Measurements from ENCODE around the gene MDK.
A peak's percentile ranks its signal among the peaks of the same experiment; 100 is the strongest.

Gene MDK

DNA sequence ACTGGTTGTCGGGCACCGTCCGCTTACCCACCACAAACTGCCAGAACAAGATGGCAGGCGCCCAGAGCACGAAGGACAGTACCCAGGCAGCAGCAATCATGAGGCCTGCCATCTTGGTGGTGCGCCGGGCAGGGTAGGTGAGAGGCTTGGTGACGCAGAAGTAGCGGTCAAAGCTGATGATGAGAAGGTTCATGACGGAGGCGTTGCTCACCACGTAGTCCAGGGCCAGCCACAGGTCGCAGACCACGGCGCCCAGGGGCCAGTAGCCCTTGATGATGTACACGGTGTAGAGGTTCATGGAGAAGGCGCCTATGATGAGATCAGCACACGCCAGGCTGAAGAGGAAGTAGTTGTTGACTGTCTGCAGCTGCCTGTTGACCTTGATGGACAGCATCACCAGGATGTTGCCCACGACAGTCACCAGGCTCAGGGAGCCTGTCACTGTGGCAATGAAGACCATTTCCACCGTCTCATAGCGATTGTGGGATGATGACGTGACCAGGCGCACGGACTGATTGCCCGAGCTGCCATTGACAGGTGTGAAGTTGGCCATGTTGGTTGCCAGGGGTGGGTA is 4.6 kb downstream of the MDK start:
- H3K27me3 ChIP-seq (ENCODE audit: control insufficient read depth, insufficient read depth, low read length): peaks cover 60% of the 10 kb centered on the region
- H3K27ac ChIP-seq (ENCODE audit: low read depth, low read length): no peak overlapping the region
- H3K9ac ChIP-seq (ENCODE audit: low read length): no peak overlapping the region
- peaks cover 41% of the 10 kb centered on the region for H3K4me1 ChIP-seq (ENCODE audit: control insufficient read depth, insufficient read depth, low read length)
- no peak overlapping the region for H3K4me3 ChIP-seq (ENCODE audit: low read depth, low read length)
- peaks cover 5% of the 10 kb centered on the region; the same call in 1 of the 2 replicates for H3K36me3 ChIP-seq (ENCODE audit: control insufficient read depth, insufficient read depth, low read length)
- no peaks in the 10 kb centered on the region for H3K9me3 ChIP-seq (ENCODE audit: control insufficient read depth, insufficient read depth, low read depth, low read length)

DNA sequence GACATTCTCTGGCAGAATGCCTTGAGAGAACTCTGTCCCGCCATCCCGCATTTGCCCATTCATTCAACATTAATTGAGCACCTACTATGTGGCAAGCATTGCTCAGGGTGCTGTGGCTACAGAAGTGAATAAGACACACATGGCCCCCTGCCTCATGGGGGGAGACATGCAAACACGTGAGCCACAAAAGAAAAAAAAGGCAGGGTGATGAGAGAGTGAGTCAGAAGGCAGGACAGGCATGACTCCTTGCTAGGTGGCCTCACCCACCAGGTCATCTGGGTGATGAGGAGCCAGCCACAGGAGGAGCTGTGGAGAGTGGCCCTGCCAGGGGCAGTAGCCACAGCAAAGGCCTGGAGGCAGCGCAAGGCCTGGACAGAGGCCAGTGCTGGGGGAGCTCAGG is 5.2 kb downstream of the MDK start:
- no peaks in the 10 kb centered on the region for H3K9me3 ChIP-seq (ENCODE audit: control insufficient read depth, insufficient read depth, low read depth, low read length)
- H3K9ac ChIP-seq (ENCODE audit: low read length): no peak overlapping the region
- H3K4me1 ChIP-seq (ENCODE audit: control insufficient read depth, insufficient read depth, low read length): peaks cover 41% of the 10 kb centered on the region
- peaks cover 65% of the 10 kb centered on the region for H3K27me3 ChIP-seq (ENCODE audit: control insufficient read depth, insufficient read depth, low read length)
- H3K4me3 ChIP-seq (ENCODE audit: low read depth, low read length): no peak overlapping the region
- H3K27ac ChIP-seq (ENCODE audit: low read depth, low read length): no peak overlapping the region
- peaks cover 5% of the 10 kb centered on the region; the same call in 1 of the 2 replicates for H3K36me3 ChIP-seq (ENCODE audit: control insufficient read depth, insufficient read depth, low read length)

GRCh38 chr11:46387456-46387855 is 6.0 kb downstream of the MDK start:
- Histone ChIP-seq H3K4me1 (ENCODE audit: control insufficient read depth, insufficient read depth, low read length) (peaks cover 41% of the 10 kb centered on the region), H3K27ac (ENCODE audit: low read depth, low read length) (no peak overlapping the region), H3K36me3 (ENCODE audit: control insufficient read depth, insufficient read depth, low read length) (peaks cover 5% of the 10 kb centered on the region; the same call in 1 of the 2 replicates), H3K27me3 (ENCODE audit: control insufficient read depth, insufficient read depth, low read length) (peaks cover 72% of the 10 kb centered on the region), H3K9me3 (ENCODE audit: control insufficient read depth, insufficient read depth, low read depth, low read length) (no peaks in the 10 kb centered on the region), H3K9ac (ENCODE audit: low read length) (no peak overlapping the region), H3K4me3 (ENCODE audit: low read depth, low read length) (no peak overlapping the region)

DNA sequence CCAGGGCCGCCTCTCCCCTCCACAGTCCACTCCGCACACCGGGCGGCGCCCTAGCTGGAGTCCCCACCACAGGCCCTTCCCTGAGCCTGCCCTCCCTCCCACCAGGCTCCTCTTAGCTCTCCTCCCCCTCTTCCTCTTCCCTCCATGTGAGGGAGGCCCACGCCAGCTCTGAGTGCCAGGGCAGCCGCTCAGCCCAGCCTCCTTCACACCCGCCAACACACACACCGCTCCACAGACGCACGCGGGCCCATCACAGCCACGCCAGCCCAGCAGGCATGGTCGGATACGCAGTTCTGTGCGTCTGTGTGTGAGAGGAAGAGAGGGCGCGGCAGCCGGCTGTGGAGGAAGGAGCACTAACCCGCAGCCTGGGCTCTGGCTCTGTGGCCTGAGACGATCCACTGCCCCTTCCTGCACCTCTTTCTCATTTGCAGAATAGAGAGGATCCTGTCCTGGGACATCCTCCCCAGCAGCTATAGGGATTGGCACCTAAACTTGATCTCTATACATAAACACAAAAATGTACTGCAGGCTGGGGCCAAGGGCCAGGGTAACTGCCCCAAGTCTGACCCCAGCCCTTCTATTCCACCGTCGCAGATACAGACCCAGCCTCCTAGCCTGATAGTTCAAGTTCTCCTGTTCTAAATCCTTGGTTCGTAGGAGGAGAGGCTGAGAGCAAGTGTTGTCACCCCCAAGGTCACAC is 6.6 kb downstream of the MDK start:
- Histone ChIP-seq H3K27me3 (ENCODE audit: control insufficient read depth, insufficient read depth, low read length) (peaks cover 77% of the 10 kb centered on the region), H3K4me1 (ENCODE audit: control insufficient read depth, insufficient read depth, low read length) (peaks cover 35% of the 10 kb centered on the region), H3K9ac (ENCODE audit: low read length) (no peak overlapping the region), H3K4me3 (ENCODE audit: low read depth, low read length) (peak overlapping the region; percentile 8; the same call in 1 of the 2 replicates), H3K9me3 (ENCODE audit: control insufficient read depth, insufficient read depth, low read depth, low read length) (no peaks in the 10 kb centered on the region), H3K36me3 (ENCODE audit: control insufficient read depth, insufficient read depth, low read length) (peaks cover 5% of the 10 kb centered on the region; the same call in 1 of the 2 replicates), H3K27ac (ENCODE audit: low read depth, low read length) (no peak overlapping the region)

- Histone ChIP-seq H3K9me3 (ENCODE audit: control insufficient read depth, insufficient read depth, low read depth, low read length) (no peaks in the 10 kb centered on the region), H3K9ac (ENCODE audit: low read length) (no peak overlapping the region), H3K36me3 (ENCODE audit: control insufficient read depth, insufficient read depth, low read length) (peaks cover 3% of the 10 kb centered on the region; the same call in 1 of the 2 replicates), H3K4me3 (ENCODE audit: low read depth, low read length) (peak overlapping the region; percentile 71), H3K27ac (ENCODE audit: low read depth, low read length) (no peak overlapping the region), H3K4me1 (ENCODE audit: control insufficient read depth, insufficient read depth, low read length) (peaks cover 37% of the 10 kb centered on the region), H3K27me3 (ENCODE audit: control insufficient read depth, insufficient read depth, low read length) (peaks cover 84% of the 10 kb centered on the region)
These were observed 7.4 kb downstream of the MDK start for GRCh38 chr11:46388619-46389449.

- no peak overlapping the region for H3K27ac ChIP-seq (ENCODE audit: low read depth, low read length)
- peak overlapping the region; percentile 71 for H3K4me3 ChIP-seq (ENCODE audit: low read depth, low read length)
- no peaks in the 10 kb centered on the region for H3K9me3 ChIP-seq (ENCODE audit: control insufficient read depth, insufficient read depth, low read depth, low read length)
- no peaks in the 10 kb centered on the region for H3K36me3 ChIP-seq (ENCODE audit: control insufficient read depth, insufficient read depth, low read length)
- peaks cover 84% of the 10 kb centered on the region for H3K27me3 ChIP-seq (ENCODE audit: control insufficient read depth, insufficient read depth, low read length)
- peaks cover 37% of the 10 kb centered on the region for H3K4me1 ChIP-seq (ENCODE audit: control insufficient read depth, insufficient read depth, low read length)
- H3K9ac ChIP-seq (ENCODE audit: low read length): no peak overlapping the region
These were observed 8.2 kb downstream of the MDK start for GRCh38 chr11:46389450-46390330.

- peaks cover 77% of the 10 kb centered on the region for H3K27me3 ChIP-seq (ENCODE audit: control insufficient read depth, insufficient read depth, low read length)
- H3K4me1 ChIP-seq (ENCODE audit: control insufficient read depth, insufficient read depth, low read length): peaks cover 37% of the 10 kb centered on the region
- H3K27ac ChIP-seq (ENCODE audit: low read depth, low read length): no peak overlapping the region
- H3K9me3 ChIP-seq (ENCODE audit: control insufficient read depth, insufficient read depth, low read depth, low read length): no peaks in the 10 kb centered on the region
- H3K4me3 ChIP-seq (ENCODE audit: low read depth, low read length): peak overlapping the region; percentile 71
- no peaks in the 10 kb centered on the region for H3K36me3 ChIP-seq (ENCODE audit: control insufficient read depth, insufficient read depth, low read length)
- no peak overlapping the region for H3K9ac ChIP-seq (ENCODE audit: low read length)
These were observed 9.1 kb downstream of the MDK start for GRCh38 chr11:46390331-46391171.

- Histone ChIP-seq H3K9me3 (ENCODE audit: control insufficient read depth, insufficient read depth, low read depth, low read length) (no peaks in the 10 kb centered on the region), H3K27ac (ENCODE audit: low read depth, low read length) (no peak overlapping the region), H3K36me3 (ENCODE audit: control insufficient read depth, insufficient read depth, low read length) (no peaks in the 10 kb centered on the region), H3K4me3 (ENCODE audit: low read depth, low read length) (peak overlapping the region; percentile 77), H3K27me3 (ENCODE audit: control insufficient read depth, insufficient read depth, low read length) (peaks cover 72% of the 10 kb centered on the region), H3K9ac (ENCODE audit: low read length) (no peak overlapping the region), H3K4me1 (ENCODE audit: control insufficient read depth, insufficient read depth, low read length) (peaks cover 37% of the 10 kb centered on the region)
These were observed 9.7 kb downstream of the MDK start for GRCh38 chr11:46391186-46391577.

- Histone ChIP-seq H3K9ac (ENCODE audit: low read length) (no peak within 1 kb of the TSS), H3K27ac (ENCODE audit: low read depth, low read length) (no peak within 1 kb of the TSS), H3K27me3 (ENCODE audit: control insufficient read depth, insufficient read depth, low read length) (peaks cover 66% of the 10 kb centered on the region), H3K36me3 (ENCODE audit: control insufficient read depth, insufficient read depth, low read length) (peaks cover 5% of the 10 kb centered on the region), H3K9me3 (ENCODE audit: control insufficient read depth, insufficient read depth, low read depth, low read length) (no peaks in the 10 kb centered on the region), H3K4me1 (ENCODE audit: control insufficient read depth, insufficient read depth, low read length) (peaks cover 37% of the 10 kb centered on the region), H3K4me3 (ENCODE audit: low read depth, low read length) (peak within 1 kb of the TSS; percentile 77)
These were observed 10.3 kb downstream of the MDK start, which contains the start of gene CHRM4 for GRCh38 chr11:46391578-46392420. Gene CHRM4, minus strand, starts transcription at chr11:46391776. Its CDS starts 5,219 bp downstream, at chr11:46386557.

Data from HUES6 (cell line).